Measurements from ENCODE around the gene EGLN2.

DNA sequence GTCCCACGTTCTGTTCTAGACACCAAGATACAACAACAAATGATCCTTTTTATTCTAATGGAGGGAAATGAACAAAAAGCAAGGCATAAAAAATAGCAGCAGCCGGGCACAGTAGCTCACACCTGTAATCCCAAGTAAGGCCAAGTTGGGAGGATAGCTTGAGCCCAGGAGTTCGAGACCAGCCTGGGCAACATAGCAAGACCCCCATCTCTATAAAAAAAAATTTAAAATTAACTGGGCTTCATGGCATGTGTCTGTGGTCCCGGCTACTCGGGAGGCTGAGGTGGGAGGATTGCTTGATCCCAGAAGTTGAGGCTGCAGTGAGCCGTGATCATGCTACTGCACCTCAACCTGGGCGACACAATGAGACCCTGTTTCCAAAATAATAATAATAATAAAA, 22.6 kb upstream of the EGLN2 start:
- no peak for TF ChIP-seq POLR2AphosphoS5 (IDR thresholded peaks at IDR 0.05)
- TF ChIP-seq, protein P1, sequence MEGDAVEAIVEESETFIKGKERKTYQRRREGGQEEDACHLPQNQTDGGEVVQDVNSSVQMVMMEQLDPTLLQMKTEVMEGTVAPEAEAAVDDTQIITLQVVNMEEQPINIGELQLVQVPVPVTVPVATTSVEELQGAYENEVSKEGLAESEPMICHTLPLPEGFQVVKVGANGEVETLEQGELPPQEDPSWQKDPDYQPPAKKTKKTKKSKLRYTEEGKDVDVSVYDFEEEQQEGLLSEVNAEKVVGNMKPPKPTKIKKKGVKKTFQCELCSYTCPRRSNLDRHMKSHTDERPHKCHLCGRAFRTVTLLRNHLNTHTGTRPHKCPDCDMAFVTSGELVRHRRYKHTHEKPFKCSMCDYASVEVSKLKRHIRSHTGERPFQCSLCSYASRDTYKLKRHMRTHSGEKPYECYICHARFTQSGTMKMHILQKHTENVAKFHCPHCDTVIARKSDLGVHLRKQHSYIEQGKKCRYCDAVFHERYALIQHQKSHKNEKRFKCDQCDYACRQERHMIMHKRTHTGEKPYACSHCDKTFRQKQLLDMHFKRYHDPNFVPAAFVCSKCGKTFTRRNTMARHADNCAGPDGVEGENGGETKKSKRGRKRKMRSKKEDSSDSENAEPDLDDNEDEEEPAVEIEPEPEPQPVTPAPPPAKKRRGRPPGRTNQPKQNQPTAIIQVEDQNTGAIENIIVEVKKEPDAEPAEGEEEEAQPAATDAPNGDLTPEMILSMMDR (IDR thresholded peaks at IDR 0.05): no peak
